ENCODE measurements around the gene CPLX3. TPM values are rescaled to one million over a fixed set of nuclear protein-coding genes. Genes with fewer than 3 reads are reported as not detected.

Gene CPLX3
- total and polyA plus RNA-seq, 2 of the 8 experiments (the other 6 are each of a cell fraction or from before 2014, with no cell fraction given): 0.17 TPM; not detected in 1

- ChIA-PET CTCF (ENCODE audit: partially characterized antibody) (interaction anchor here (0.9 to 10.2 kb wide), 16 partner anchors 9 to 178 kb away, joined by 3 to 113 read pairs (median 8); partner anchors contain the start of gene CPLX3), POLR2A (ENCODE audit: partially characterized antibody) (interaction anchor here (0.9 to 2.8 kb wide), 4 partner anchors 10 to 192 kb away, joined by 4 to 10 read pairs (median 6); partner anchors contain the start of gene CPLX3)
- H3K36me3 ChIP-seq (ENCODE audit: control insufficient read depth in 2 of 4, insufficient read depth in 4 of 4, low read length in 3 of 4): no peaks in the 10 kb centered on the region
- H3K18ac ChIP-seq (ENCODE audit: extremely low read depth, low read length): no peak overlapping the region
- H3K4me3 ChIP-seq (ENCODE audit: extremely low read depth in 1 of 4, insufficient read depth in 2 of 4, low read depth in 3 of 4, low read length in 4 of 4): no peak overlapping the region
- H4K5ac ChIP-seq (ENCODE audit: insufficient read length, low read depth, low read length): no peak overlapping the region
- no peaks in the 10 kb centered on the region for H3K79me1 ChIP-seq (ENCODE audit: low read depth, low read length)
- H4K91ac ChIP-seq (replicated peaks; ENCODE audit: insufficient read length, low read length): no peak overlapping the region
- H3K27me3 ChIP-seq (replicated peaks in 1 of 4; ENCODE audit: control insufficient read depth in 3 of 4, extremely low read depth in 1 of 4, insufficient read depth in 3 of 4, low read length in 3 of 4): no peaks in the 10 kb centered on the region
- peaks cover 0 to 2% (median 1%) of the 10 kb centered on the region in 4 experiments; a peak in 2 of 7 replicates for H3K4me1 ChIP-seq (replicated peaks in 1 of 4; ENCODE audit: control insufficient read depth in 3 of 4, insufficient read depth in 4 of 4, low read length in 3 of 4)
- H4K20me1 ChIP-seq (replicated peaks in 1 of 2; ENCODE audit: control insufficient read depth in 1 of 2, insufficient read depth in 2 of 2, low read length in 2 of 2): no peaks in the 10 kb centered on the region
- no peak overlapping the region for H2BK5ac ChIP-seq (ENCODE audit: low read depth, low read length)
- 85% methylated on average over 3 of the region's 3 CpGs; no CpG with 5 or more reads in 1 of the 2 experiments for WGBS, 2 experiments (ENCODE audit: extremely low coverage in 1 of 2, insufficient coverage in 1 of 2, insufficient read length in 1 of 2, insufficient replicate concordance in 2 of 2, low coverage in 1 of 2, low lambda C conversion rate in 2 of 2, missing lambda C conversion rate in 1 of 2)
- H3K56ac ChIP-seq (replicated peaks; ENCODE audit: insufficient read length, low read depth, low read length): no peak overlapping the region
- FAIRE-seq: no peak
- H3K23me2 ChIP-seq (ENCODE audit: low read depth, low read length): no peaks in the 10 kb centered on the region
- H2BK20ac ChIP-seq (ENCODE audit: low read length): no peak overlapping the region
- H3K14ac ChIP-seq (ENCODE audit: insufficient read length): no peak overlapping the region
- H3K79me2 ChIP-seq (ENCODE audit: control insufficient read depth in 1 of 2, insufficient read depth in 2 of 2, low read length in 2 of 2): no peaks in the 10 kb centered on the region
- no peak overlapping the region for H3K23ac ChIP-seq (ENCODE audit: insufficient read length)
- H4K8ac ChIP-seq (ENCODE audit: extremely low read depth, insufficient read depth, low read length): no peak overlapping the region
- H2BK120ac ChIP-seq (replicated peaks; ENCODE audit: low read depth, low read length): no peak overlapping the region
- no peaks in the 10 kb centered on the region for H3K9me3 ChIP-seq (ENCODE audit: insufficient read depth in 2 of 2, low read depth in 1 of 2, low read length in 1 of 2)
- H2BK15ac ChIP-seq (ENCODE audit: low read length): no peak overlapping the region
- no peak for DNase-seq (ENCODE audit: low read depth in 1 of 2, low spot score in 2 of 2)
- no peak overlapping the region for H2AFZ ChIP-seq (ENCODE audit: low read length)
- no peak overlapping the region for H3K9ac ChIP-seq (replicated peaks in 1 of 4; ENCODE audit: extremely low read depth in 1 of 4, low read depth in 3 of 4, low read length in 3 of 4)
- H3K27ac ChIP-seq (ENCODE audit: low read depth, low read length): no peak overlapping the region
- no peak overlapping the region for H2AK5ac ChIP-seq (ENCODE audit: low read depth, low read length)
- H2BK12ac ChIP-seq (ENCODE audit: low read depth, low read length): no peak overlapping the region
- no peak overlapping the region for H3K4ac ChIP-seq (replicated peaks; ENCODE audit: insufficient read length, low read depth, low read length)
- H3K4me2 ChIP-seq (ENCODE audit: insufficient read depth in 1 of 2, low read depth in 2 of 2, low read length in 2 of 2): no peak overlapping the region
- TF ChIP-seq SRF (IDR thresholded peaks at IDR 0.05; ENCODE audit: low read depth, low read length) (no peak), TBP (IDR thresholded peaks at IDR 0.05; ENCODE audit: low read depth, low read length) (no peak), MAFK (IDR thresholded peaks at IDR 0.05; ENCODE audit: low read depth, low read length) (no peak), RXRA (IDR thresholded peaks at IDR 0.05; ENCODE audit: insufficient read depth, low read depth, low read length) (no peak), CBX5 (IDR thresholded peaks at IDR 0.05; ENCODE audit: low read depth, low read length) (no peak), E2F6 (IDR thresholded peaks at IDR 0.05) (no peak), EP300 (IDR thresholded peaks at IDR 0.05; ENCODE audit: borderline replicate concordance in 1 of 2, low read depth in 2 of 2, low read length in 2 of 2) (no peak), SP4 (IDR thresholded peaks at IDR 0.05; ENCODE audit: low read length) (no peak), CBX8 (IDR thresholded peaks at IDR 0.05; ENCODE audit: borderline replicate concordance, low read depth, low read length) (no peak), SIX5 (IDR thresholded peaks at IDR 0.05; ENCODE audit: low read depth, low read length) (no peak)
These were observed 16.5 kb upstream of the CPLX3 start for GRCh38 chr15:74809956-74810355.

Data from H1 (cell line).